HG02973 (cell line): ENCODE measurements around the gene EGFLAM.

ENCODE experiments used
- ATAC-seq: cut with Tn5 transposase; IDR thresholded peaks from one replicate; pipeline ENCODE4 v1.9.1; 2021; ENCODE audit warnings: moderate library complexity; ENCODE audit not compliant: unreplicated experiment

EGFLAM gene

GRCh38 chr5:38467353-38468040 lies 209.1 kb downstream of the EGFLAM start:
- no peak for ATAC-seq

- no peak for ATAC-seq
Measured at GRCh38 chr5:38468202-38468673, 209.9 kb downstream of the EGFLAM start.

GRCh38 chr5:38468978-38469706 lies 210.8 kb downstream of the EGFLAM start:
- ATAC-seq, result no peak

- no peak for ATAC-seq
Measured at GRCh38 chr5:38469707-38470267, 211.4 kb downstream of the EGFLAM start.

GRCh38 chr5:38471709-38472108 lies 213.3 kb downstream of the EGFLAM start:
- ATAC-seq, result no peak

GRCh38 chr5:38472541-38472940 lies 214.2 kb downstream of the EGFLAM start:
- no peak for ATAC-seq

GRCh38 chr5:38473008-38473407 lies 214.6 kb downstream of the EGFLAM start:
- no peak for ATAC-seq

GRCh38 chr5:38478166-38478565 lies 219.8 kb downstream of the EGFLAM start:
- ATAC-seq, result no peak

GRCh38 chr5:38478878-38479277 lies 220.5 kb downstream of the EGFLAM start:
- ATAC-seq, result no peak

- ATAC-seq, result no peak
Measured at GRCh38 chr5:38479315-38479904, 221.1 kb downstream of the EGFLAM start.

GRCh38 chr5:38483805-38484398 lies 225.5 kb downstream of the EGFLAM start:
- no peak for ATAC-seq

- no peak for ATAC-seq
Measured at GRCh38 chr5:38494175-38494574, 235.8 kb downstream of the EGFLAM start.

- no peak for ATAC-seq
Measured at GRCh38 chr5:38494763-38495162, 236.4 kb downstream of the EGFLAM start.

GRCh38 chr5:38497946-38498345 lies 239.6 kb downstream of the EGFLAM start:
- ATAC-seq, result no peak

- no peak for ATAC-seq
Measured at GRCh38 chr5:38500573-38501260, 242.4 kb downstream of the EGFLAM start.

- no peak for ATAC-seq
Measured at GRCh38 chr5:38506302-38506701, 247.9 kb downstream of the EGFLAM start.

GRCh38 chr5:38509185-38509584 lies 250.8 kb downstream of the EGFLAM start:
- ATAC-seq, result no peak
